Measurements from ENCODE around the gene ATP2A2.
"Not testable (repeated sequence)": the region's sequence is repeated elsewhere in the genome, so short reads cannot be mapped to it uniquely, and the experiment has no call there.

ATP2A2 gene

DNA sequence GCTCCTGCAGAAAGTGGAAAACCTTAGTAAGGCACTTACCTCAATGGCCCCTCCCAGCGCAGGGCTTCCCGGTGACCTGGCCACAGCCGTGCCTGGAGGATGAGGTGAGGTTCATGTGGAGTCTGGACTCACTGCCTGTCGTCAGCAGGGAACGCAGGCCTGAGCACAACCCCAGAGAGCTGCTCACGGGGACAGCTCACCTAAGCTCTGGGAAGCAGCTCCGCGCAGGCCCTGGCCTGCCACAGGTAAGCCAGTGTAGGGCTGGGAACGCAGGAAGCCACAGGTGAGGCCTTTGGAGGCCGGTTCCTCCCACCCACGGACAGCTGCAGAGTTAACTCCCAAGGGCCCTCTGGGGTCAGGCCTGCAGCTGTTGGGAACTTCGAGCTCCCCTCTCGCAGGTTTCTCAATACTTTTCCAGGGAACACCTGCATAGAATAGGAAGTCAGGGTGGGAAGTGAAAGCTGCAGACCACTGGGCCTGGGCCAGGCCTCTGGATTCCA lies 89.7 kb downstream of the ATP2A2 start:
- no peak for DNase-seq

DNA sequence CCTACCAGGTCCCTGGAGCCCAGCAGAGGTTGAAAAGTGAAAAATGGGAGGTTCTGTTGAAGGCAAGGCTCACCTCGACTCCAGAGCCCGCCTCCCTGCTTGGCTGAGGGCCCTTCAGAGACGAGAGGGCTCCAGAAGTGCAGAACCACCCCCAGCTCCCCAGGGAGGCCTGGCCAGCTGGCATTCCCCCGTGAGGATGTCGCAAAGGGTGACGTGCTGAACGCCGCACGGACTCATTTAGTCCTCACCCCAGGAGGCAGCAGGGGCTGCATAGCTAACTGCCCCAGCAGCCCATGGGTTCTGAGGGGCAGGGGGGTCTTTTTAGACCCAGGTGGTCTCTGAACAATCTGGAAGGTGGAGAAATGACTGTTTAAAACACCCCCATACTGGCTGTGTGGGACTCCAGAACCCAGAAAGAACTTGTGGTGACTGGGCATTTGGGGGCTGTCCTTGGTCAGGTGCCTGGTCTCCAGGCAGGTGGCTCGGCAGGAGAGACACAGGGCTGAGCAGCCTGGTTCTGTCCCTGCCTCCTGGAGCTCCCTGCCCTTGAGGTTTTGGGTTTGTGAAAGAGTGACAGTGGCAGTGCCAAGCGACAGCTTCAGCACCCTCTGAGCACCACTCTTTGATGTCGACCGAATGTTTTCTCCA lies 90.5 kb downstream of the ATP2A2 start:
- DNase-seq, result no peak

DNA sequence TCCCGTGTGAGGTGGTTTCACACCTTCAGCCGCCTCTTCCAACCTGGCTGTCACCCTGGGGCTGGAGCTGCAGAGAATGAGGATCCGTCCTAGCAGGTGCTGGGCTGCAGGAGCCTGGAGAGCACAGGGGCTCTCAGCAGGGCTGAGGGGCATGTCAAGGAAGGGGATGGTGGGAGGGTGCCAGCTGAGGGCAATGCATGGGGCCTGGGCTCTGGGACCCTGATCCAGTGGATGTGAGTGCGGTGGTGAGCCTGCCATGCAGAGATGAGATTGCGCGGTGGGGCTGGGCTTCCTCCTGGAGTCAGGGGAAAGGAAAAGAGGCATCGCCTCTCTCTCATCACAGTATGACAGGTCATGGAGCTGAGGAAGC lies 91.0 kb downstream of the ATP2A2 start:
- DNase-seq, result no peak

DNA sequence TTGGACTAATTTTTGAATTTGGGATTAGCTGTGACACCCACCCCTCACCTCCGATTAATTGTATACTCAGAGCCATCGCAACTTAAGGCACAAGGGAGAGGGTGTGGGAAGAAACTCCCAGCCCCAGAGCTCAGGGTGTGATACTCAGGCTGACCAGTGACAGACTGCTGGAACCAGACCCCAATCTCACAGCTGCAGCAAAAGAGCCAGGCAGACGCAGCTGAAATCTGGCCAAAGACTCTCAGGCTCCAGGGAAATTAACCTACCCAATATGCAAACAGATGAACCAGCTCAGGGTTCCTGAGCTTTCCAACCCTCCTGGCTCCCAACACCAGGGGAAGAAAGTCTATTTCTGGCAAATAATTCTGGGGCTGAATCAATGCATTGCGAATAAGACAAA lies 92.0 kb downstream of the ATP2A2 start:
- DNase-seq, result no peak

DNA sequence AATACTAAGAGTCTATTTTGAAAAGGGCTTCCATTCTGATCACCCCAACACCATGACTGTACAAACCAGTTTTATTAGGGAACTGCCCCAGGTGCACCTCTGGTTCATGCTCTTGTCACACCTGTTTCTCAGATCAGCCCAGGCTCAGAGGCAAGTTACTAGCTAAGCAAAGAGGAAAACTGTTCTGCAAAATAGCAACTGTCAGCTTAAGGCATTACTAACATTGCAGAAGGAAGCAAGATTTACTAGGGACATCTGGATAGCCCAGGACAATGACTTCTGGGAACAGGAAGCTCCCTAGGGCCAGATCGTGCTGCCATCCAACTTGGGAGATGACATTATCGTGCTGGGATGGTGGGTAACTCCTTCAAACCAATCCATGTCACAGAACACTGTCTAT lies 92.4 kb downstream of the ATP2A2 start:
- no peak for DNase-seq

DNA sequence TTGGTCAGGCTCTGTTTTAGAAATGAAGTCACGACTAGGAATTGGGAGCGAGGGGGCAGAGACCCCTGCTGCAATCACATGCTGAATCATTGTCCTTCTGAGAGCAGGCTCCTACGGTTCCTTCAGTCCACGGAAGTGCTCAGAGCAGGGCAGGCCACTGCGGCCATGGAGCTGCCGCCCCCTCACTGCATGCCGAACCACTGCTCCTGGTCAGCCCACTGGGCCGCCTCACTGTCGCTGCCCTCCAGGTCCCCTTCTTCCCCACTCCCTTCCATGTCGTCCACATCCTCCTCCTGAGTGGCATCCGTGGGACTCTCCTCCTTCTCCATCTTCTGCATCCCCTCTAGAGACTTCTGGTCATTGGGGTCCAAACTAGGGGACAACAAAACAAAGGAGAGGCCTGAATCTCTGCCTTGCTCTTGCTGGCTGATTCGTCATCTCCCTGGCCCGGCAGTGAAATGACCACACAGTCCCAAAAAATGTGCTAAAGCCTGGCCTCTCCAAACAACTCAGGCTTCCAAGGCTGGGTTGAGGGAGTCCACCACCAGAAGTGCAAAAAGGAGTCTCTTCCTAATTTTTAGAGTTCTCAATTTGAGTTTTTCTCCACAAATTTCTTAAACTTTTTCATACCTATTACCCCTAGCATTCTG lies 93.0 kb downstream of the ATP2A2 start:
- DNase-seq, result no peak

DNA sequence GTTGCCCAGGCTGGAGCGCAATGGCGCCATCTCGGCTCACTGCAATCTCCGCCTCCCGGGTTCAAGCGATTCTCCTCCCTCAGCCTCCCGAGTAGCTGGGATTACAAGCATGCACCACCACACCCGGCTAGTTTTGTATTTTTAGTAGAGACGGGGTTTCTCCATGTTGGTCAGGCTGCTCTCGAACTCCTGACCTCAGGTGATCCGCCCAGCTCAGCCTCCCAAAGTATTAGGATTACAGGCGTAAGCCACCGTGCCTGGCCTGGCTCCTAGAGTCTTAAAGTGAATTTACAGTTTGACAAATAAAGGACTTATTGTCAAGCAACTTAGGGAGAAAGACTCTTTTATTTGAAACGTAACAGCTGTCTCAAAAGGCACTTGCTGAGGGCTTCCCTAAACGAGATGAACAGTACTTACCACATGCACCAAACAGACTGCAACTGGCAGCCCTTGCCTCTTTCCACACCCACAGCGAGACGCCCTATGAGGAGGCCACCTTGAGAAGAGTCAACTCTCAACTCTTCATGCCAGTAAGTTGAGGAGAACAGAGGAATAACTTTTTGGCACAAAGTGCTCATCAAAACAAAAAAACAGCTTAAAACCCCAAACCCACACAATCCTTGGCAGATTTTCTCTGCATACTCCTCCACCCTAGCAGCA lies 97.2 kb downstream of the ATP2A2 start:
- DNase-seq, result not testable (repeated sequence)

DNA sequence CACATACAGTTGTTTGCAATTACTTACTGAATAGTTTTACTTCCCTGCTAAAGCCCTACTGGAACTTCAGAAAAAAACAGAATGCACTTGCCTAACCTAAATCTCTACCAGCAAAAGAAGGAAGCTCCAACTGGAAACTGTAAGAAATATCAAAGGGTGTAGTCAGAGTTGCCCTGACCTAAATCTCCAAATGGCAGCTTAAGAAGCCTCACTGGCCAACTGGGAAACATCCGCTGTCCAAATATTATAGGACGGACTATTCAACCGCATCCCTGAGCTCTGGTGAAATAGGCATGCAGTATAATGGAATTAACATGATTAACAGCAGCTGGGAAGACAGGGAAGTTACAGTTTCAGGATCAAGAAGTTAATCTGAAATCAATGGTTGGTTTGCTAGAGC lies 98.2 kb downstream of the ATP2A2 start:
- DNase-seq, result no peak

DNA sequence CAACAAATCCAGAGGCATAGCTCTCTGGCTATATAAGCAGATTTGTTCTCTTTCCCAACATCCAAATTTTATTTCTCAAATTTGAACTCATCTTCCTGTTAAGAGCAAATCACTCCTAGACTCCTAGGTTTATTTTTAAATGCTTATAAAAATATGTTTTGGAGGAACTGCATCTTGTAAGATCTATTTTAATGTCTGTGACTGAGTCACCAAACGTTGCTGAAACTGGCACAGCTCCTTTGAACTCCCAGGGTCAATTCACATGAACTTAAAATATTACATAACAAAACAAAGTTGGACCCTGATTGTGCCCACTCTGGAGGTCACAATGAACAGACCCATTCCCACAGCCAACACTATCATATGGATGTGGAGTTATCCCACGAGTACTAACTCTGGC lies 98.6 kb downstream of the ATP2A2 start:
- DNase-seq, result no peak

DNA sequence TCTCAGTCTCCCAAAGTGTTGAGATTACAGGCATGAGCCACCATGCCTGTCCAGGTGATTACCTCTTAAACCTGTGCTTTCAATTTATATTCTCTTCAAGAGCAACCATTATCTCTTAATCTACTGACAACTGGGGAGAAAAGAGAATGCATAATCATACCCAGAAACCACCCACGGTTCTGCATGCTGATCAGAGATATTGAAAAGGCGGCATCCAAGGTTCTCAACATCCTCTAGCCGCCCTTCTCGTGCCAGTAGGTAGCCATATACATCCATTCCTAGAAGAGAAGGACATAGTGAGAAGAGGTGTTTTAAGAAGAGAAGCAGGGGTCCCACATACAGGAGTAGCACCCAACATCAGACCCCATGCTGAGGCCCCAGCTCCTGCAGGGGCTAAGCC lies 101.6 kb downstream of the ATP2A2 start:
- no peak for DNase-seq

All from fibroblast of skin of right quadriceps (primary cell).